HG02938 (cell line): ENCODE data around the gene RER1.

Source experiments
- ATAC-seq: cut with Tn5 transposase; IDR thresholded peaks from one replicate; pipeline ENCODE4 v1.9.1; 2021; ENCODE audit warnings: mild to moderate bottlenecking, moderate library complexity; ENCODE audit not compliant: unreplicated experiment

Gene RER1

GRCh38 chr1:2375923-2376260 lies 15.7 kb upstream of the RER1 start:
- no peak for ATAC-seq

DNA sequence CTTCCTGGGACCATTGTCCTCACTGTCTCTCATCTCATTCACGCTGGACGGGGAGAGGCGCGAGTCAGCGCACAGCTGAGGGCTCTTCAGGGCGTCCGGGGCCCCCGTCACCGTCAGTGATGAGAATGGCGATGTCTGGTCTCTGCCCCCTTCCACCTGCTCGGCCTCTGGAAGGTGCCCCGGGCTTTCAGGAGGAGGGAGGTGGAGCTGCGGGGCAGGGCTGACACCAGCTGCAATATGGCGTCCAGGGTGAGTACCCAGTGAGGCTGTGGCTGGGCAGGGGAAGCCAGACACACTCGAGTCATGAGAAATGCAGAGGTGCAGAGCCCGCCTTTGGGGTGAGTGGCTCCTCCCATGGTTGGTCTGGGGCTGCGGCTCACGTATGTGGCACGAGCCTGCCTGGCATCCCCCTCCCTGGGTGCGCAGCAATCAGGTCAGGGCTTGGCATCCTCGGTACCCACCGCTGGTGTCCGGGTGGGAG lies 15.3 kb upstream of the RER1 start:
- ATAC-seq, result no peak

DNA sequence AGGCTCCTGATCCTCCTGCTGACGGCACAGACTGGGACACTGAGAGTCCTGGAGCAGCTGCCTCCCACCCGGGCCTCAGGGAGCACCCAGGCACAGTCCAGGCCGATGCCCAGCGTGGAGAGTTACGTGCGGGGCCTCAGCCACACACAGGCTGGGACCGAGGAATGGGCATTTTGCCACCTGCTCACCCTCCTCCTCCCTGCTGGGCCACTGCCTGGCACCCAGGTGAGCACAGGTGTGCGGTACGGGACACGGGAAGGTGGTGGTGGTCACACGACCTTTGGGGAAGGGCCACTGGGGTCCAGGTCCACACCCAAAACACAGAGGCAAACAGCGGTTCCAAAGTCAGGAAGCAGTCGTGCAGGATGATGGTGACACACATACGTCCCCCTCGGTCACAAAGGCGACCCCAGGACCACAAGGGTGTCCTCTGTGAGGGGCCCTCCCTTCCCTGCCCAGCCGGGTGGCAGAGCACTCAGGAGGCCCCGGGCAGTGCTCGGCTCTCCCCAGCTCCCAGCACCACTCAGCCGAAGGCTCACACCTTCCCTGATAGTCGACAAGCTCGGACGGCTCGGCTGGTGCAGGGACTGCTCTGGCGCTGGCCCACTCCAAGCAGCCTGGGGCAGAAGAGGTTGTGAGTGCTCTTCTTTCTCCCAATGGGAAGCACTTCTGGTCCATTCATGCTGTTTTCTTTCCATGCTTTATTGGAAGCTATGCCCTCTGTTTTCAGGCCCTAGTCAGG lies 14.5 kb upstream of the RER1 start:
- ATAC-seq, result no peak

GRCh38 chr1:2377751-2378440 lies 13.7 kb upstream of the RER1 start:
- ATAC-seq, result no peak

DNA sequence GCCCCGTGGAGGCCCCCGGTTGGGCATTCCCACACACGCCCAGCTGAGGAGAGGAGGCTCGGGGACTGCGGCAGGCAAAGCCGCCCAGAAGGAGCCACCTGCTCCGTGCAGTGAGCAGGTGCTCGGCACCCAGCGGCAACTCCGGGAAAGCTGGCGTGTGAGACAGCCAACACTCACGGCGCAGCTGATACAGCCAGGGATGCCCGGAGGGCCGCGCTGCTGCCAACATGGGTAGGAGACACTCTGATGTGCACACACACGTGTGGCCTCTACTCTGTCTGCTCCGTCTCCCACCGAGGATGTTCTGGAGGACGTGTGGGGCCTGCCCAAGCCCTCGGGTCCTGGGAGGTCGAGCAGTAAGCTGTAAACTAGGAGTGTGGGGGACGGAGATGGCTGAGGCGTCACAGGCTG lies 13.2 kb upstream of the RER1 start:
- no peak for ATAC-seq

GRCh38 chr1:2378956-2379732 lies 12.5 kb upstream of the RER1 start:
- ATAC-seq, result no peak

DNA sequence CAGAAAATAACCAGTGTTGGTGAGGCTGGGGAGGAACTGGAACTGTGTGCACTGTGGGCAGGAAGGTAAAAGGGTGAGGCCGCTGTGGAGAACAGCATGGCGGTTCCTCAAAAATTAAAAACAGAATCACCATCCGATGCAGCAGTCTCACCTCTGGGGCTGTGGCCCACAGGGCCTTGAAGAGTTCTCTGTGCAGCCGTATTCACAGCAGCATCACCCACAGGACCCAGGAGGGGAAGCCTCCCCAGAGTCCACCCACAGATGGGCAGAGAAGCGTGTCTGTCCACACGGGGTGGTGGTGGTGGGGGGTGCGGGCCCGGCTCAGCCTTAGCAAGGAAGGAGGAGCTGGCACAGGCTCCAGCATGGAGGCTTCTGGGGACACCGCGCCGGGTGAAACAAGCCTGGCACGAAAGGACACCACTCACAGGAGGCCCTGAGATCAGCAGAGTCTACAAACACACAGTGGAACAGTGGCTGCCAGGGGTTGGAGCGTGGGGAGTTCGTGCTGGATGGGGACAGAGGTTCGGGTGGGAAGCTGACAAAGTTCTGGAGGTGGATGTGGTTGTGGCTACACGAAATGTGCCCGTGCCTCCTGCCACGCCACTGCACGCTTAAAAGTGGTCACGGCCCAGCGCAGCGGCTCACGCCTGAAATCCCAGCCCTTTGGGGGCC lies 11.8 kb upstream of the RER1 start:
- ATAC-seq, result no peak

DNA sequence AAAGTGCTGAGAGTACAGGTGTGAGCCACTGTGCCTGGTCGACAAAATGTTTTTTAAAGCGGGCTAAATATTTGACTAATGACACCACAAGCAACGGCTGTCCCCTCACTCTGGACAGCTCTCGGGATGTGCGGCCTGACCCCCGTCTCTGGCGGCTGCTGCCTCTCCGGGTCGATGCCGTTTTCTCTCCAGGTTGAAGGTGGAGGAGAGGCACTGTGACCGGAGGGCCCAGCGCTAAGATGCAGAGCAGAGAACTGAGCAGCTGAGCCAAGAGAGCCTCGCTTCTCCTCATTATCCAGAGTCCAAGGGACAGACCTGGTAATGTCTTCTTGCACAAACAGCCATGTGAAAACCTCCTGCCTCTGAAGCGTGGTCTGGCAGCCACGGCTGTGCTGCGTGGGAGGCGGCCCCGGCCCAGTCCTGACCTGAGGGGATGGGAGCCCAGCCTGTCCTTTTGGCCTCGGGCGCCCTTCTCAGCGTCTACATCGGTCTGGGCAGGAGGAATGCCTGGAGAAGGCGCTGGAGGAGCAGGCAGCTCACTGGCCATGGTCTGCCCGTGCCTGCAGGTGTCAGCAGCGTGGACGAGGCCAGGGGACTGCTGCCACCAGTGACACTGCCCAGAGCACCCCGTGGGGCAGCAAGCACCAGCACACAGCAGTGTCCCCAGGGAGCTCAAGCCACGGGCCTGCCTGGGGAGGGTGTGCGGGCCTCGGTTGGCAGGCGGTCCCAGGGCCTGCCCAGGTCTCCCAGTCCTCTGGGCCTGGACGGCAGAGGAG lies 10.6 kb upstream of the RER1 start:
- ATAC-seq, result no peak

DNA sequence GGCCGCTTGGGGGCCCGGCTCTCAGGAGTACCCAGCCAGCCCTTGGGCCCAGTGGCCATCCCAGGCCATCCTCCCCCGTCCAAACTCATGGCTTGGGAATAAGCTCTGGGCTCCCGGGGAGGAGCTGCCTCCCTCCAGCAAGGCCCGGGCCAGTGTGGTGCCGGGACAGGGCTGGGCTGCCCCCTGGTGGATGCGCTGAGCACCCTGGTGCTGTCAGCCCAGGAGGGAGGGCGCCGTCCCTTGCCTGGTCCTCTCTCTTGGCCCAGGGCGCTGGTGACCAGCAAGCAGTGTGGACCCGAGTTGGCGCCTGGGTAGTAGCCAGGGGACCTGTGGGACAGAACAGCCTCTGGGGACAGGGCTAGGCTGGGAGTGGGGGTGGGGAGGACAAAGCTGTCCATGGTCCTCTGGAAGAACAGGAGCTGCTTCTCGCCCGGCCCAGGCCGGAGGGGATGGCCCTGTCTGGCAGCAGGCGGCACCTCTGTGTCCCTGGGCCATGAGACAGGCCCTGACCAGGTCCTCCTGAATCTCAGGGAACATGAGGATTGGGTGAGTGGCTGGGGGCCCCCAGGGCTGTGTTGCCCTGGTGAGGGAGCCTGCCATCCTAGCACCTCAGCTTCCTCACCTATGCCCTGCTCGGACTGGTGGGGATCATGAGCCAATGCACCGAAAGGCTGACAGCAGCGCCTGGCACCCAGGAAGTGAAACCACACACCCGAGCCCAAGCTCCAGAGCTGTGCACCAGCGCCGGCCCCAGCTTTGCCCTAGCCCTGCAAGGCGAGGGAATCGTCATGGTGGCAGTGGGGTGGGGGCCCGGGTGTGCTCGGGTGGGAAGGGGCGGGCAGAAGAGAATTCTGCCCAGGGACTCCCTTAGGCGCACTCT lies 9.7 kb upstream of the RER1 start:
- no peak for ATAC-seq

DNA sequence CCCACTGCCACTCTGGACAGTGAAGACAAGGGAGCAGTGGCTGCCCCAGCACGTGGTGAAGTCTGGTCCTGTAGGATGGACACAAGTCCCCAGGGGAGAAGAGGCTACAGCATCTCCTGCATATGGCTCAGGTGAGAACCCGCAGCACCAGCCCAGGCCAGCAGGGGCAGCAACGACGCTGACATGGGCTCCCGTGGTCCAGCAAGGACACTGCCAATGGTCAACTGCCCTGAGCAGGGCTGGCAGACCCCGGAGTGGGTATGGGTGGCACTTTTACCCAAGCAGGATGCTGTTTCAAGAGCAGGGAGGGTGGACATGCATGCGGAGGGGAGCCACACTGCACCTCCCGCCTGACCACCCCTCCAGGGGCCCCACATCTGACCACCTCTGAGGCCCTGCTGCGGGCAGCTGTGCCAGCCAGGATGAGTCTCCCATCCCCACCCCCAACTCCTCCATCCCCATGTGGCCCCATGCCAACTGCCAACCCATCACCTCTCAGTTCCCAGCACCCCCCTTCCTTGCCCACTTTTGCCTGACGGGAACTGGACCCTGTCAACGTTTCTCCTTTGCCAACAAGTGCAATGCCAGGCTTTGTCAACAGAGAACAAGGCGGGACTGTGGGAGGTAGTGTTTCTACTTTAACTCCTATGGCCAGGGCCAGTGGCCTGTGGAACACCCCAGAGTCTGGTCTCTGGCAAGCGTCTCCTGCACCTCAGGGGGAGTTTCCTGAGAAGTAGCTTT lies 8.8 kb upstream of the RER1 start:
- no peak for ATAC-seq

- ATAC-seq, result no peak
These were observed 8.1 kb upstream of the RER1 start for GRCh38 chr1:2383576-2383975.

GRCh38 chr1:2384130-2384860 lies 7.3 kb upstream of the RER1 start:
- ATAC-seq, result no peak

DNA sequence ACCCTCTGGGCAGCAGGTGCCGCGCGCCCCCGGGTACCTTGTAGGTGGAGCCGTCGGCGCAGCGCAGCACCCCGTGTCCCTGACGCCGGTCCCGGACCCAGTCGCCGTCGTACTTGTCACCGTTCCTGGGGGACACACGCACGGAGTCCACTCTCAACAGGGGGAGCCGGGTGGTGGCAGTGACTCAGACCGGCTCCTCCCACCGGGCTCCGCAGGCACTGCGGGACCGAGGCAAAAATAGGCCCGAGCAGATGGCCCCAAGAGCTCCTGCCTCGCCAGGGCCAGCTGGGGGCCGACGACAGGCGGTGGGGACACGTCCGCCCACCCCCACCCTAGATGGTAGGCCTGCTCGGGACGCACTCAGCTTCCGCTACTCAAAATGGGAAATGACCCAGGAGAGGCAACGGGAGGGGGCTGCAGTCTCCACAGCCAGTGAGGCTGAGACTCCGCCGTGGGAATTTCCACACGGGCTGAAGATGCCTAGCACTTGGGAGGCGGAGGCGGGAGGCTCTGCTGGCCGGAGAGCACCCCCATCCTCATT lies 6.6 kb upstream of the RER1 start:
- no peak for ATAC-seq

DNA sequence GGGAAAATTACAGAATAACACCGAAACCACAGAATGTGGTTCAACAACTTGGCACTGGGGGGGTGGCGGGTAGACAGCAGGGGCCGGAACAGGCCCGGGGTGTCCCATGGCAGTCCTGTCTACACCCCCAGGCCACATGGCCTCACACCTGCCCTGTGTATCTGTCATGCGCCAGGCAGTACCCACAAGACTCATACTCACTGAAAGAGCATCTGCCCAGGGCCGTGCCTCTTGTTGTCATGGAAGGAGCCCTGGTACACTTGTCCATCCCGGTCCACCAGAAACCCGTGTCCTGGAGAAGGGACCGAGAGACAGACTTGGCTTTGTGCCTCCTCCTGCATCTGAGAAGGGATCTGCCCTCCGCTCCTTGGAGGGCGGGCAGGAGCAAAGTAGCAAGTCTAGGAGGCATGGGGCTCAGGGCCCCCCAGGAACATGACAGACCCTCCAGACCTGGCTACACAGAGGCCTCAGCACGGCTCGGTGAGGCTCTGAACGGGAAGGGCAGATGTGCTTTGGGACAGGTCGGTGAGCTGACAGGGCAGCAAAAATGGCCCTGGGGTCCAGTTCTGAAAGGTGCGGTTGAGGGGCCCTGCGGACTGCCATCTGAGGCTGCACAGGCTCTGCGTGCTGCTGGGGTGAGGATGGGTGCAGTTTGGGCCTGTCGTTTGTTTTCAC lies 5.9 kb upstream of the RER1 start:
- no peak for ATAC-seq

GRCh38 chr1:2386636-2387611 lies 4.7 kb upstream of the RER1 start:
- ATAC-seq, result no peak
